Neural progenitor cell (in vitro differentiated cells): Measurements from ENCODE around the gene HOXA1.
A peak's percentile ranks its signal among the peaks of the same experiment; 100 is the strongest.

Source experiments
- CTCF ChIP-seq: fragments of 200-600 bp; sonication (generic); IDR thresholded peaks from 2 replicates; pipeline ENCODE4 v1.5.1; 2017; ENCODE audit warnings: antibody characterized with exemption, mild to moderate bottlenecking
- EZH2 ChIP-seq: fragments of 200-600 bp; sonication (generic); IDR thresholded peaks from 2 replicates; pipeline ENCODE4 v1.6.1; 2017; ENCODE audit warnings: antibody characterized with exemption, mild to moderate bottlenecking, moderate library complexity
- EZH2phosphoT487 ChIP-seq: fragments of 200-600 bp; sonication (generic); IDR thresholded peaks from 2 replicates; pipeline ENCODE4 v1.6.1; 2017; ENCODE audit warnings: antibody characterized with exemption

DNA sequence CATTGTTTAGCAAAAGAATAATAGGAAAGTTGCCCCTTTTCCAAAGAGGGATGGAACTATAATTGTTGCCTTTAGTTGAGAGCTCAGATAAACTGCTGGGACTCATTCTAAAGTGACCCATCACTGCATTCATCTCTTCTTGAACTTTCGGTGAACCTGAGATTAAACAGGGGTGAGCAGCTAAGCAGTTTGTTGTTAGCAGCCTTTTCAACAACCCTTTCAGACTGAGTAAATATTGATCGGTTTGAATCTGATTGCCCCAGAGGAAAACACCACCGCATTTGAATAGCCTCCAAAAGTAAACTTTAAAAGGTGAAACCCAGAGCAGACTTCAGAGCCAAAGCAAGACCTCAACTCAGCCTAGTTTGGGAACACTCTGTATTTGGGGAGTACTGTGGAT is 4.7 kb downstream of the HOXA1 start:
- no peak for TF ChIP-seq CTCF
- TF ChIP-seq EZH2, result no peak
- TF ChIP-seq EZH2phosphoT487, result peak; percentile 11
